ENCODE data around the gene RAB10. TPM values are rescaled to one million over a fixed set of nuclear protein-coding genes. Genes with fewer than 3 reads are reported as not detected.
"Not testable (repeated sequence)": the region's sequence is repeated elsewhere in the genome, so short reads cannot be mapped to it uniquely, and the experiment has no call there.

The RAB10 gene
- polyA plus RNA-seq, 1 donor (not counting 4 experiments of a cell fraction or from before 2014, with no cell fraction given), result 252 TPM

DNA sequence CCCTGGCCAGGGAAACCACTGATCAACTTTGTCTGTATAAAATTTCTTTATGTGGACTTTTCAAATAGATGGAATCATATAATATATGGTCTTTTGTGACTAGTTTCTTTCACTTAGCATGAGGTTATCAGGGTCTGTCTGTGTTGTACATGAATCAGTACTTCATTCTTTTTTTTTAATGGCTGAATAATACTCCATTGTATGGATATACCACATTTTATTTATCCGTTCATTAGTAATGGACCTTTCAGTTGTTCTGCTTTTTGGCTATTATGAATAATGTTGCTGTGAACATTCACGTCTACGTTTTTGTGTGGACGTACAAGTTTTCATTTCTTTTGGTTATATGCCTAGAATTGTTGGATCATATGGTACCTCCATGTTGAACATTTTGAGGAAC, 69.9 kb downstream of the RAB10 start:
- Histone ChIP-seq H3K27ac (ENCODE audit: control insufficient read depth, insufficient read depth, low read length) (no peak overlapping the region), H3K9ac (ENCODE audit: control insufficient read depth, extremely low read depth, insufficient read depth, low read length) (no peak overlapping the region), H4K20me1 (ENCODE audit: control insufficient read depth, extremely low read depth, insufficient read depth, low read length) (peaks cover 19% of the 10 kb centered on the region), H3K36me3 (ENCODE audit: control insufficient read depth in 2 of 2, extremely low read depth in 1 of 2, insufficient read depth in 2 of 2, low read length in 2 of 2) (peaks cover 9 to 12% of the 10 kb centered on the region in 2 experiments), H3K9me3 (ENCODE audit: control insufficient read depth, low read depth, low read length) (no peaks in the 10 kb centered on the region), H2AFZ (ENCODE audit: control insufficient read depth, low read length) (no peak overlapping the region), H3K4me3 (ENCODE audit: control insufficient read depth in 2 of 3, extremely low read depth in 1 of 3, insufficient read depth in 2 of 3, low read depth in 1 of 3, low read length in 3 of 3) (no peak overlapping the region), H3K27me3 (ENCODE audit: control insufficient read depth, extremely low read depth, insufficient read depth, low read length) (no peaks in the 10 kb centered on the region), H3K79me2 (ENCODE audit: control insufficient read depth, insufficient read depth, low read length) (peaks cover 93% of the 10 kb centered on the region), H3K9me1 (ENCODE audit: control insufficient read depth, extremely low read depth, insufficient read depth, low read length) (no peaks in the 10 kb centered on the region), H3K4me1 (ENCODE audit: control insufficient read depth, extremely low read depth, insufficient read depth, low read length) (no peaks in the 10 kb centered on the region), H3K4me2 (ENCODE audit: control insufficient read depth, extremely low read depth, insufficient read depth, low read depth, low read length) (no peak overlapping the region)
- FAIRE-seq (no peak), DNase-seq (ENCODE audit: low read depth, low spot score) (no peak)
- dilution Hi-C loops (cut with MboI; ENCODE audit: extremely low pct_ligation_motif_present, low sequenced_read_pairs), result no loop called here
- TF ChIP-seq EZH2 (IDR thresholded peaks at IDR 0.05; ENCODE audit: low read length), result no peak
- TF ChIP-seq, protein P1, sequence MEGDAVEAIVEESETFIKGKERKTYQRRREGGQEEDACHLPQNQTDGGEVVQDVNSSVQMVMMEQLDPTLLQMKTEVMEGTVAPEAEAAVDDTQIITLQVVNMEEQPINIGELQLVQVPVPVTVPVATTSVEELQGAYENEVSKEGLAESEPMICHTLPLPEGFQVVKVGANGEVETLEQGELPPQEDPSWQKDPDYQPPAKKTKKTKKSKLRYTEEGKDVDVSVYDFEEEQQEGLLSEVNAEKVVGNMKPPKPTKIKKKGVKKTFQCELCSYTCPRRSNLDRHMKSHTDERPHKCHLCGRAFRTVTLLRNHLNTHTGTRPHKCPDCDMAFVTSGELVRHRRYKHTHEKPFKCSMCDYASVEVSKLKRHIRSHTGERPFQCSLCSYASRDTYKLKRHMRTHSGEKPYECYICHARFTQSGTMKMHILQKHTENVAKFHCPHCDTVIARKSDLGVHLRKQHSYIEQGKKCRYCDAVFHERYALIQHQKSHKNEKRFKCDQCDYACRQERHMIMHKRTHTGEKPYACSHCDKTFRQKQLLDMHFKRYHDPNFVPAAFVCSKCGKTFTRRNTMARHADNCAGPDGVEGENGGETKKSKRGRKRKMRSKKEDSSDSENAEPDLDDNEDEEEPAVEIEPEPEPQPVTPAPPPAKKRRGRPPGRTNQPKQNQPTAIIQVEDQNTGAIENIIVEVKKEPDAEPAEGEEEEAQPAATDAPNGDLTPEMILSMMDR (optimal IDR thresholded peaks at IDR 0.05 in 1 of 3, IDR thresholded peaks at IDR 0.05 in 1 of 3, conservative IDR thresholded peaks at IDR 0.05 in 1 of 3; ENCODE audit: extremely low read depth in 1 of 3, insufficient read depth in 2 of 3, low read length in 3 of 3), result no peak

DNA sequence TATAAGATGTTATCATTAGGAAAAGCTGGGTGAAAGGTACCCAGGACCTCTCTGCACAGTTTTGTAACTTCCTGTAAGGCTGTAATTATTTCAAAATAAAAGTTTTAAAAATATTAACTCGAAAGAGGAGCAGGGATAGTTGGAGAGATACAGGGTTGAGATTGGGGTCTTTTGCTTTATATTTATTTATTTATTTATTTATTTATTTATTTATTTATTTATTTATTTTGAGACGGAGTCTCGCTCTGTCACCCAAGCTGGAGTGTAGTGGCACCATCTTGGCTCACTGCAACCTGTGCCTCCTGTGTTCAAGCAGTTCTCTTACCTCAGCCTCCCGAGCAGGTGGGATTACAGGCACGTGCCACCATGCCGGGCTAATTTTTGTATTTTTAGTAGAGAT, 74.8 kb downstream of the RAB10 start:
- H2AFZ ChIP-seq (ENCODE audit: control insufficient read depth, low read length); dilution Hi-C loops (cut with MboI; ENCODE audit: extremely low pct_ligation_motif_present, low sequenced_read_pairs); H3K4me1 ChIP-seq (ENCODE audit: control insufficient read depth, extremely low read depth, insufficient read depth, low read length); FAIRE-seq; H3K27ac ChIP-seq (ENCODE audit: control insufficient read depth, insufficient read depth, low read length); H3K9ac ChIP-seq (ENCODE audit: control insufficient read depth, extremely low read depth, insufficient read depth, low read length); H3K9me3 ChIP-seq (ENCODE audit: control insufficient read depth, low read depth, low read length); H3K27me3 ChIP-seq (ENCODE audit: control insufficient read depth, extremely low read depth, insufficient read depth, low read length); DNase-seq (ENCODE audit: low read depth, low spot score); H3K4me2 ChIP-seq (ENCODE audit: control insufficient read depth, extremely low read depth, insufficient read depth, low read depth, low read length); H3K4me3 ChIP-seq (ENCODE audit: control insufficient read depth in 2 of 3, extremely low read depth in 1 of 3, insufficient read depth in 2 of 3, low read depth in 1 of 3, low read length in 3 of 3); H3K9me1 ChIP-seq (ENCODE audit: control insufficient read depth, extremely low read depth, insufficient read depth, low read length): not testable (repeated sequence)
- peaks cover 73% of the 10 kb centered on the region for H3K79me2 ChIP-seq (ENCODE audit: control insufficient read depth, insufficient read depth, low read length)
- peaks cover 14% of the 10 kb centered on the region for H4K20me1 ChIP-seq (ENCODE audit: control insufficient read depth, extremely low read depth, insufficient read depth, low read length)
- H3K36me3 ChIP-seq (ENCODE audit: control insufficient read depth in 2 of 2, extremely low read depth in 1 of 2, insufficient read depth in 2 of 2, low read length in 2 of 2), result peaks cover 9 to 22% of the 10 kb centered on the region in 2 experiments

GRCh38 chr2:26112201-26112600, 78.3 kb downstream of the RAB10 start:
- no peak for FAIRE-seq
- no peak for DNase-seq (ENCODE audit: low read depth, low spot score)
- peaks cover 60% of the 10 kb centered on the region for H3K79me2 ChIP-seq (ENCODE audit: control insufficient read depth, insufficient read depth, low read length)
- H3K9me1 ChIP-seq (ENCODE audit: control insufficient read depth, extremely low read depth, insufficient read depth, low read length), result no peaks in the 10 kb centered on the region
- no peak overlapping the region for H2AFZ ChIP-seq (ENCODE audit: control insufficient read depth, low read length)
- H3K9me3 ChIP-seq (ENCODE audit: control insufficient read depth, low read depth, low read length), result no peaks in the 10 kb centered on the region
- H3K4me1 ChIP-seq (ENCODE audit: control insufficient read depth, extremely low read depth, insufficient read depth, low read length), result no peaks in the 10 kb centered on the region
- no peak overlapping the region for H3K9ac ChIP-seq (ENCODE audit: control insufficient read depth, extremely low read depth, insufficient read depth, low read length)
- no peaks in the 10 kb centered on the region for H3K27me3 ChIP-seq (ENCODE audit: control insufficient read depth, extremely low read depth, insufficient read depth, low read length)
- peaks cover 7 to 21% of the 10 kb centered on the region in 2 experiments for H3K36me3 ChIP-seq (ENCODE audit: control insufficient read depth in 2 of 2, extremely low read depth in 1 of 2, insufficient read depth in 2 of 2, low read length in 2 of 2)
- no peak for TF ChIP-seq EZH2 (IDR thresholded peaks at IDR 0.05; ENCODE audit: low read length)
- TF ChIP-seq, protein P1 (optimal IDR thresholded peaks at IDR 0.05 in 1 of 3, IDR thresholded peaks at IDR 0.05 in 1 of 3, conservative IDR thresholded peaks at IDR 0.05 in 1 of 3; ENCODE audit: extremely low read depth in 1 of 3, insufficient read depth in 2 of 3, low read length in 3 of 3), result no peak
- no peak overlapping the region for H3K4me2 ChIP-seq (ENCODE audit: control insufficient read depth, extremely low read depth, insufficient read depth, low read depth, low read length)
- H3K27ac ChIP-seq (ENCODE audit: control insufficient read depth, insufficient read depth, low read length), result no peak overlapping the region
- no peak overlapping the region for H3K4me3 ChIP-seq (ENCODE audit: control insufficient read depth in 2 of 3, extremely low read depth in 1 of 3, insufficient read depth in 2 of 3, low read depth in 1 of 3, low read length in 3 of 3)
- dilution Hi-C loops (cut with MboI; ENCODE audit: extremely low pct_ligation_motif_present, low sequenced_read_pairs), result no loop called here
- peaks cover 7% of the 10 kb centered on the region for H4K20me1 ChIP-seq (ENCODE audit: control insufficient read depth, extremely low read depth, insufficient read depth, low read length)

Measured in keratinocyte (primary cell).